ENCODE data around the gene ATAD3C.
"Not testable (repeated sequence)": the region's sequence is repeated elsewhere in the genome, so short reads cannot be mapped to it uniquely, and the experiment has no call there.

The ATAD3C gene

GRCh38 chr1:1479547-1480487 is 30.3 kb downstream of the ATAD3C start:
- no peak for DNase-seq

- not testable (repeated sequence) for DNase-seq
Observed at GRCh38 chr1:1480488-1480867, 31.0 kb downstream of the ATAD3C start.

GRCh38 chr1:1481811-1482210 is 32.3 kb downstream of the ATAD3C start:
- DNase-seq: not testable (repeated sequence)

GRCh38 chr1:1482856-1483255 is 33.4 kb downstream of the ATAD3C start:
- DNase-seq: no peak

- no peak for DNase-seq
Observed at GRCh38 chr1:1483714-1484113, 34.2 kb downstream of the ATAD3C start.

GRCh38 chr1:1484976-1485750 is 35.7 kb downstream of the ATAD3C start:
- not testable (repeated sequence) for DNase-seq

- DNase-seq: not testable (repeated sequence)
Observed at GRCh38 chr1:1485755-1486317, 36.3 kb downstream of the ATAD3C start.

- DNase-seq: no peak
Observed at GRCh38 chr1:1487701-1488100, 38.2 kb downstream of the ATAD3C start.

GRCh38 chr1:1489231-1489630 is 39.7 kb downstream of the ATAD3C start:
- no peak for DNase-seq

GRCh38 chr1:1489861-1490260 is 40.4 kb downstream of the ATAD3C start:
- no peak for DNase-seq

GRCh38 chr1:1490633-1491230 is 41.2 kb downstream of the ATAD3C start:
- DNase-seq: no peak

GRCh38 chr1:1491601-1492000 is 42.1 kb downstream of the ATAD3C start:
- no peak for DNase-seq

GRCh38 chr1:1494311-1494710 is 44.8 kb downstream of the ATAD3C start:
- DNase-seq: not testable (repeated sequence)

- not testable (repeated sequence) for DNase-seq
Observed at GRCh38 chr1:1495461-1495975, 46.0 kb downstream of the ATAD3C start.

- not testable (repeated sequence) for DNase-seq
Observed at GRCh38 chr1:1504777-1505365, 55.4 kb downstream of the ATAD3C start.

GRCh38 chr1:1505366-1505798 is 55.9 kb downstream of the ATAD3C start:
- DNase-seq: peak; percentile 15

- DNase-seq: not testable (repeated sequence)
Observed at GRCh38 chr1:1505801-1506200, 56.3 kb downstream of the ATAD3C start.

GRCh38 chr1:1507305-1507704 is 57.8 kb downstream of the ATAD3C start:
- no peak for DNase-seq

- DNase-seq: not testable (repeated sequence)
Observed at GRCh38 chr1:1508775-1509464, 59.4 kb downstream of the ATAD3C start.

GRCh38 chr1:1509465-1509850 is 60.0 kb downstream of the ATAD3C start:
- DNase-seq: not testable (repeated sequence)

GRCh38 chr1:1510912-1511532 is 61.5 kb downstream of the ATAD3C start:
- no peak for DNase-seq
